Measurements from ENCODE around the gene CDT1.

GRCh38 chr16:88789594-88789993 is 14.0 kb upstream of the CDT1 start:
- TF ChIP-seq POLR2AphosphoS5 (IDR thresholded peaks at IDR 0.05; ENCODE audit: borderline replicate concordance, low read depth, low read length) (no peak), EZH2 (IDR thresholded peaks at IDR 0.05) (no peak)
